ENCODE measurements around the gene MACROD2.

- no peak for TF ChIP-seq CTCF (IDR thresholded peaks at IDR 0.05)
- TF ChIP-seq POLR2A (IDR thresholded peaks at IDR 0.05) = no peak
- no peak for TF ChIP-seq EP300 (IDR thresholded peaks at IDR 0.05)
These were observed 1228.9 kb downstream of the MACROD2 start for GRCh38 chr20:15224199-15224598.

All from tibial nerve (tissue), 4 donors.